Keratinocyte (primary cell): ENCODE results near the gene TOPAZ1. TPM values are rescaled to one million over a fixed set of nuclear protein-coding genes. Genes with fewer than 3 reads are reported as not detected.

Source experiments
- DNase-seq: peaks from one replicate; pipeline ENCODE4 v3.0.0-alpha.2; 2011; ENCODE audit warnings: low read depth, missing footprints, low spot score
- FAIRE-seq: peaks from 2 replicates; lab custom pipeline; 2011; peaks lifted over from hg19 to GRCh38; lab: Jason Lieb, UNC
- H2AFZ ChIP-seq: 2 replicates; pipeline ENCODE4 v1.6.0; 2012; ENCODE audit warnings: low read length, control low read depth, inconsistent platforms; ENCODE audit not compliant: control insufficient read depth
- H3K27ac ChIP-seq: 2 replicates; pipeline ENCODE4 v1.5.1; 2011; ENCODE audit warnings: low read length; ENCODE audit not compliant: control insufficient read depth, insufficient read depth
- H3K27me3 ChIP-seq: 3 replicates; pipeline ENCODE4 v1.6.0; 2011; ENCODE audit warnings: low read length; ENCODE audit not compliant: control insufficient read depth, insufficient read depth; ENCODE audit errors: extremely low read depth
- H3K36me3 ChIP-seq, 2 experiments: 2 replicates in 1 of 2; 3 replicates in 1 of 2; pipeline ENCODE4 v1.5.1; 2011; ENCODE audit warnings: low read length in 2 of 2, mild to moderate bottlenecking in 1 of 2; ENCODE audit not compliant: control insufficient read depth in 2 of 2, insufficient read depth in 2 of 2; ENCODE audit errors: extremely low read depth in 1 of 2
- H3K4me1 ChIP-seq: 3 replicates; pipeline ENCODE4 v1.5.1; 2011; ENCODE audit warnings: low read length; ENCODE audit not compliant: control insufficient read depth, insufficient read depth; ENCODE audit errors: extremely low read depth
- H3K4me2 ChIP-seq: 3 replicates; pipeline ENCODE4 v1.6.0; 2011; ENCODE audit warnings: low read depth, low read length; ENCODE audit not compliant: control insufficient read depth, insufficient read depth; ENCODE audit errors: extremely low read depth
- H3K4me3 ChIP-seq, 3 experiments: fragments of 200-600 bp in 1 of 3; sonication (generic) in 1 of 3; 2 replicates in 2 of 3; 3 replicates in 1 of 3; pipeline ENCODE4 v1.5.1; 2011 to 2016; ENCODE audit warnings: low read length in 3 of 3, mild to moderate bottlenecking in 3 of 3, control low read depth in 2 of 3, inconsistent platforms in 1 of 3, low read depth in 1 of 3, mixed read lengths in 1 of 3, mixed run types in 1 of 3, moderate library complexity in 1 of 3; ENCODE audit not compliant: control insufficient read depth in 2 of 3, insufficient read depth in 2 of 3; ENCODE audit errors: extremely low read depth in 1 of 3
- H3K79me2 ChIP-seq: 2 replicates; pipeline ENCODE4 v1.6.0; 2012; ENCODE audit warnings: low read length; ENCODE audit not compliant: control insufficient read depth, insufficient read depth
- H3K9ac ChIP-seq: 3 replicates; pipeline ENCODE4 v1.6.0; 2011; ENCODE audit warnings: low read length; ENCODE audit not compliant: control insufficient read depth, insufficient read depth; ENCODE audit errors: extremely low read depth
- H3K9me1 ChIP-seq: 3 replicates; pipeline ENCODE4 v1.6.0; 2011; ENCODE audit warnings: low read length; ENCODE audit not compliant: control insufficient read depth, insufficient read depth; ENCODE audit errors: extremely low read depth
- H3K9me3 ChIP-seq: 2 replicates; pipeline ENCODE4 v1.5.1; 2012; ENCODE audit warnings: low read depth, low read length; ENCODE audit not compliant: control insufficient read depth
- H4K20me1 ChIP-seq: 3 replicates; pipeline ENCODE4 v1.6.0; 2011; ENCODE audit warnings: low read length; ENCODE audit not compliant: control insufficient read depth, insufficient read depth; ENCODE audit errors: extremely low read depth
- CTCF ChIP-seq, 3 experiments: IDR thresholded peaks in 1 of 3; conservative IDR thresholded peaks in 1 of 3; optimal IDR thresholded peaks in 1 of 3; 2 replicates in 2 of 3; 3 replicates in 1 of 3; pipeline versions ENCODE3 to v1.5.1; 2011; ENCODE audit warnings: low read length in 3 of 3, mild to moderate bottlenecking in 3 of 3, moderate library complexity in 2 of 3, control low read depth in 1 of 3, inconsistent platforms in 1 of 3; ENCODE audit not compliant: insufficient read depth in 2 of 3; ENCODE audit errors: extremely low read depth in 1 of 3
- EZH2 ChIP-seq: IDR thresholded peaks from one replicate; pipeline ENCODE4 v1.6.1; 2012; ENCODE audit warnings: inconsistent platforms, mild to moderate bottlenecking, low read length, moderate library complexity
- dilution Hi-C: fragments of 300-500 bp; cut with MboI; formaldehyde crosslinking; loops from one replicate; pipeline ENCODE4 v1.7.0; 2020; ENCODE audit warnings: low sequenced_read_pairs; ENCODE audit not compliant: extremely low pct_ligation_motif_present
- polyA plus RNA-seq, 5 experiments: library from polyadenylated mRNA; depleted of rRNA in 3 of 5; stranded (reverse) in 3 of 5; stranded (forward) in 1 of 5; unstranded in 1 of 5; fragments of >200 nt; gene quantifications; 1 replicate in 1 of 5; 2 replicates in 3 of 5; 3 replicates in 1 of 5; pipeline versions ENCODE4 v1.2.1 to v1.2.3, GENCODE V29; 2011 to 2012; ENCODE audit warnings: missing spikeins in 2 of 5, low read depth in 1 of 5, low replicate concordance in 1 of 5

The TOPAZ1 gene
- polyA plus RNA-seq, 1 donor (not counting 4 experiments of a cell fraction or from before 2014, with no cell fraction given): not detected

GRCh38 chr3:44318891-44319311, 77.2 kb downstream of the TOPAZ1 start:
- H3K27me3 ChIP-seq: no peaks in the 10 kb centered on the region
- dilution Hi-C loops: no loop called here
- no peaks in the 10 kb centered on the region for H3K9me1 ChIP-seq
- H3K27ac ChIP-seq: no peak overlapping the region
- no peak overlapping the region for H3K4me3 ChIP-seq
- peaks cover 3% of the 10 kb centered on the region for H3K4me1 ChIP-seq
- H4K20me1 ChIP-seq: no peaks in the 10 kb centered on the region
- FAIRE-seq: no peak
- no peaks in the 10 kb centered on the region for H3K36me3 ChIP-seq
- no peak overlapping the region for H3K9ac ChIP-seq
- no peak for DNase-seq
- peak in 1 of 3 experiments; percentile 22 for TF ChIP-seq CTCF (optimal IDR thresholded peaks at IDR 0.05 in 1 of 3, IDR thresholded peaks at IDR 0.05 in 1 of 3, conservative IDR thresholded peaks at IDR 0.05 in 1 of 3; ENCODE audit: extremely low read depth in 1 of 3, insufficient read depth in 2 of 3, low read length in 3 of 3)
- TF ChIP-seq EZH2: no peak
- no peaks in the 10 kb centered on the region for H3K9me3 ChIP-seq
- no peaks in the 10 kb centered on the region for H3K79me2 ChIP-seq
- H3K4me2 ChIP-seq: no peak overlapping the region
- H2AFZ ChIP-seq: no peak overlapping the region

- dilution Hi-C loops: no loop called here
- no peak for DNase-seq
Measured at GRCh38 chr3:44321335-44321734, 79.6 kb downstream of the TOPAZ1 start.

More at GRCh38 chr3:44321335-44321734, 79.6 kb downstream of the TOPAZ1 start:
- Histone ChIP-seq H3K9me1 (no peaks in the 10 kb centered on the region), H3K36me3 (no peaks in the 10 kb centered on the region), H3K4me2 (no peak overlapping the region), H4K20me1 (no peaks in the 10 kb centered on the region), H3K9me3 (no peaks in the 10 kb centered on the region), H2AFZ (no peak overlapping the region), H3K27ac (no peak overlapping the region), H3K79me2 (no peaks in the 10 kb centered on the region), H3K9ac (no peak overlapping the region), H3K4me1 (peaks cover 3% of the 10 kb centered on the region), H3K27me3 (no peaks in the 10 kb centered on the region), H3K4me3 (no peak overlapping the region)
- peak; percentile 9 for FAIRE-seq
- TF ChIP-seq EZH2: no peak
- no peak for TF ChIP-seq CTCF (optimal IDR thresholded peaks at IDR 0.05 in 1 of 3, IDR thresholded peaks at IDR 0.05 in 1 of 3, conservative IDR thresholded peaks at IDR 0.05 in 1 of 3; ENCODE audit: extremely low read depth in 1 of 3, insufficient read depth in 2 of 3, low read length in 3 of 3)
